GM18526 (cell line): Measurements from ENCODE around the gene LDLRAD3.

Experiments
- POLR2A ChIP-seq: IDR thresholded peaks from 3 replicates; pipeline ENCODE4 v1.6.1; 2011; ENCODE audit not compliant: insufficient read length; ENCODE audit errors: extremely low read depth

The LDLRAD3 gene

GRCh38 chr11:35938231-35938630, 5.6 kb upstream of the LDLRAD3 start:
- TF ChIP-seq POLR2A, result no peak

DNA sequence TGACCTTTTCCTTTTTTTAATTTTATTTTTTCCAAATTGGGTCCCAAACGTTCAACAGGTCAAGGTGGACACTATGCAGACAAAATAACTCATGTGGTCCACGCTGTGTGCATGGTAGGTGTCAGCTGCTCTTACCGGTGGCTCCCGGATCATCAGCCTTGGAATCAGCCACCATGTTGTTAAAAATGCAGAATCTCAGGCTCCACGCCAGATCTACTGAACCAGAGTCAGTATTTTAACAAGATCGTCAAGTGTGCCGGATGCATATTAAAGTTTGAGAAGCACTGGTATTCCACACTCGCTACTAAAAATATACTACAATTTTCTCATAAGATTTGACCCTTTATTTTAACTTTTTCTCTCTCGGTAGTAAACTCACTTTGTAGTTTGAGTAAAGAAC, 553 bp upstream of the LDLRAD3 start:
- TF ChIP-seq POLR2A, result no peak

DNA sequence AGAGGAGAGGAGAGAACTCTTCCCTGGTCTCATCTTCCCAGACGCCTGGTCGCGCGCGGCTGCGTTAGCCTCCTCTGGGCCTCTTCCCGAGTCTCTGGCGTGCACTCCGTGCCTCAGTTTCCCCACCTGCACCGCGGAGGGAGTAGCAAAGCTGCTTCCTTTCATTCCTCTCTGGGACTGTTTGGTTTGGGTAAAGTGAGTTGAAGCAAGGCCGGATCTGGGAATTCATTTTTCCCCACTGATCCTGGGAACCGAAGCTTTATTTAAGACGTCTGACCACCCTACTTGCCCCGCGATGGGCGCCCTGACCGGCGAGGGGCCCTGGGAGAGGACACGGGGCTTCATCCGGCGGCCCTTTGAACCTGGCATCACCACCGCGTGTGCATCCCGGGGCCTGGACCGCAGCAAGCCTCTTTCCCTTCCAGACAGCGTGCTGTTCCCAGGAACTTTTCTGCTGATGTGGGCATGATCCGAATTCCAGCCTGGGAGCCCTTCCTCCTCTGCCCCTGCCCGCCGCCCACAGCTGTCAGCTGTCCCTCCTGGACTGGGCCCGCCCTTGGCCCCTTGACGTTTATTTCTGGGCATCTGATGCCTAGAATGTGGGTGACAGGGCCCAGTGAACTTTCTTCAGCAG, 758 bp downstream of the LDLRAD3 start:
- TF ChIP-seq POLR2A, result no peak

DNA sequence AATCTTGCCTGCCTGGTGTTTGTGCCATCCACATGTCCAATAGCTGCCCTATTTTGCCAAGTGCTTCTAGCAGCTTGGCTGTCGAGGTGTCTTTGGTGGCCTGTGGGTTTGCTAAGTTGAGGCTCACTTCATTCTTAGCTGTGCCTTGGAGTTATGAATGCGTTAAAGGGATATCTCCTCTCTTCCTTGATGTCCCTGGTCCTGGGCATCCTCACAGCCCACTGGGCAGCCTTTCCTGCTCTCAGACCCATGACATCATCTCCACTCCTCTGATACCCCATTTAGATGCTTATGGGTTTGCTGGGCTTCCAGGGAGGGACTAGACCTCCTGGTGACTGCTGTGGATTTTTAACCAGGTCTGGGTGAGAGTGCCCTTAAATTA, 1.3 kb downstream of the LDLRAD3 start:
- no peak for TF ChIP-seq POLR2A

GRCh38 chr11:35946766-35947165, 2.9 kb downstream of the LDLRAD3 start:
- no peak for TF ChIP-seq POLR2A

- TF ChIP-seq POLR2A, result no peak
Observed at GRCh38 chr11:35947437-35947836, 3.6 kb downstream of the LDLRAD3 start.

GRCh38 chr11:35949242-35949641, 5.4 kb downstream of the LDLRAD3 start:
- TF ChIP-seq POLR2A, result no peak

GRCh38 chr11:35950082-35950481, 6.2 kb downstream of the LDLRAD3 start:
- no peak for TF ChIP-seq POLR2A

DNA sequence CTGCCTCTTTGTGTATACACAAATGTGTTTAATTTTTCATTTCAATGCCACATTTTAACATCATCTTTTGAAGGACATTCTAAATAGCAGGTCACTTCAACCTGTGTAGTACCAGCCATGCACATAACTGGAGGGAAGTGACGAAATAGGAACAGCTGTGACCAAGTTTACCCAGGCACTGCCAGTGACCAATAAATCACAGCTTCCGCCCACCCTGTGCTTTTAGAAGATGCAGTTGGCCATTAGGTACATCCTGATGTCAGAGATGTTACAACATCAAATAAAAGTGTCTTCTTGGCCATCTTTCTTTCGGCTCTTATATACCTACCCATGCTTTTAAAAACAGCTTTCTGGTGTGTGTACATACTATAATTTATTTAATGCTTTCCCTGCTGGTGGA, 7.8 kb downstream of the LDLRAD3 start:
- no peak for TF ChIP-seq POLR2A

DNA sequence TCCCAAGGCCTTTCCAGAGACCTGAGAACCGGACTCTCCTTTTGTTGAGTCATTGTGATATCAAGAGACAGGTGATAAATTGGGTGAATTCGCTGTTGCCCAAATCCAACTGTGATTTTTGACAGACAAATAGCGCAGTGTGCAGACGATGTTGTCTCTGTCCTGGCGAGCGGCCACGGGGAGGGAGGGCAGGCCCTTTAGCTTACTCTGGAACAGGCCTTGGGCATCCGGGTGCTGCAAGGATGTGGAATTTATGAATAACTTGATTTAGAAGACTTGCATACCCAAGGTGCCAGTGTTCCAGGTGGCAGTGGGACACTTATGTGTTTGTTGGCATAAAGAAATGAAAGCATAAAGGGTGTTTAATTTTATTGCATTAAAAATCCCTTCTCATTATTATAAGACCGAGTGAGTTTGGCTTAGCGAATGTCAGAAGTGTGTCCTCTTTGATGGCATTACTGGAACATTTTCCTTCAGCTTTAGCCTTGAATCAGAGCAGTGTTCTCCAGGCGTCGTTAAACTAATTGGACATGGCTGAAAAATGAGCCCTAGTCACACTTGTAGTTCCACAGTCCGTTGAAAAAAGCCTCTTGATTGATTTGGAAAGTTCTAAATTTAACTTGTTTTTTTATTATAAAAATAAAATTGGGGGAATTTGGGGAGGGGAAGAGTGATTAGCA, 9.4 kb downstream of the LDLRAD3 start:
- TF ChIP-seq POLR2A, result no peak

GRCh38 chr11:35954205-35954604, 10.3 kb downstream of the LDLRAD3 start:
- no peak for TF ChIP-seq POLR2A

GRCh38 chr11:35955636-35956035, 11.8 kb downstream of the LDLRAD3 start:
- no peak for TF ChIP-seq POLR2A

- no peak for TF ChIP-seq POLR2A
Observed at GRCh38 chr11:35962369-35963138, 18.7 kb downstream of the LDLRAD3 start.

GRCh38 chr11:35963911-35964310, 20.0 kb downstream of the LDLRAD3 start:
- no peak for TF ChIP-seq POLR2A

GRCh38 chr11:35964841-35965240, 21.0 kb downstream of the LDLRAD3 start:
- TF ChIP-seq POLR2A, result no peak

GRCh38 chr11:35967042-35967441, 23.2 kb downstream of the LDLRAD3 start:
- no peak for TF ChIP-seq POLR2A
